Tongue (tissue), 2 donors: ENCODE results near the gene EPN2. TPM values are rescaled to one million over a fixed set of nuclear protein-coding genes. Genes with fewer than 3 reads are reported as not detected.
"Not testable (repeated sequence)": the region's sequence is repeated elsewhere in the genome, so short reads cannot be mapped to it uniquely, and the experiment has no call there.

Source experiments
- DNase-seq: peaks from one replicate; pipeline ENCODE4 v3.0.0-alpha.2; 2015
- total RNA-seq: library from RNA; depleted of rRNA; stranded (reverse); fragments of >200 nt; gene quantifications from one replicate; pipeline ENCODE4 v1.2.3, GENCODE V29; 2014

EPN2 gene
- total RNA-seq, result 48.8 TPM

- DNase-seq, result peak; percentile 83
Observed at GRCh38 chr17:19237139-19237388, at the start of gene EPN2. EPN2 (plus strand) TSS chr17:19237366; CDS start chr17:19283120, 45,754 bp downstream.

DNA sequence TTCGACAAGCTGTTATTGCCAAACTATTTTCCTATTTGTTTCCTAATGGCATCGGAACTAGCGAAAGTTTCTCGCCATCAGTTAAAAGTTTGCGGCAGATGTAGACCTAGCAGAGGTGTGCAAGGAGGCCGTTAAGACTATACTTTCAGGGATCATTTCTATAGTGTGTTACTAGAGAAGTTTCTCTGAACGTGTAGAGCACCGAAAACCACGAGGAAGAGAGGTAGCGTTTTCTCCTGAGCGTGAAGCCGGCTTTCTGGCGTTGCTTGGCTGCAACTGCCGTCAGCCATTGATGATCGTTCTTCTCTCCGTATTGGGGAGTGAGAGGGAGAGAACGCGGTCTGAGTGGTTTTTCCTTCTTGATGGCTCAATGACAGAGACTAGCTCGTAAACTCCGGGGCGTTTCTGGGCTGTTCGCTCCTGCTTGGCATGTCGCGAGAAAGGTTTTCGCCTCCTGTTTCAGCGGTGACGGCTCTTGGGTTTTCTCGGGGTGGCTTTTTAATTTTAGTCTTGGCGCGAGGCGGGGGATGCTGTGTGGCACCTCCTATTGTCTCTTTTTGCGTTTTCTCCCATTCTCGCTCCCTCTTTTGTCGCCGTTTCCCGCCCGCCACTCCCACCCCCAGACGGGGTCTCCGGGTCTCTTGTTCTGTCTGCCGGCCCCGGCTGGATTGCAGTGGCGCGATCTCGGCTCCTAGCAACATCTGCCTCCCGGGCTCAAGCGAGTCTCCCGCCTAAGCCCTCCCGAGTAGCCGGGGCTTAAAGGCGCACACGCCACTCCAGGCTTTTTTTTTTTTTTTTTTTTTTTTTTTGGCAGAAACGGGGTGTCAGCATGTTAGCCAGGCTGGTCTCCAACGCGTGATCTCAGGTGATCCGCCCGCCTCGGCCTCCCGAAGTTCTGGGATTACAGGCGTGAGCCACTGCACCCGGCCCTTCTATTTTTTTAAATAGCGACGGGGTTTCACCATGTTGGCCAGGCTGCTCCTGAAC lies 49.0 kb upstream of the EPN2 start:
- DNase-seq, result not testable (repeated sequence)

DNA sequence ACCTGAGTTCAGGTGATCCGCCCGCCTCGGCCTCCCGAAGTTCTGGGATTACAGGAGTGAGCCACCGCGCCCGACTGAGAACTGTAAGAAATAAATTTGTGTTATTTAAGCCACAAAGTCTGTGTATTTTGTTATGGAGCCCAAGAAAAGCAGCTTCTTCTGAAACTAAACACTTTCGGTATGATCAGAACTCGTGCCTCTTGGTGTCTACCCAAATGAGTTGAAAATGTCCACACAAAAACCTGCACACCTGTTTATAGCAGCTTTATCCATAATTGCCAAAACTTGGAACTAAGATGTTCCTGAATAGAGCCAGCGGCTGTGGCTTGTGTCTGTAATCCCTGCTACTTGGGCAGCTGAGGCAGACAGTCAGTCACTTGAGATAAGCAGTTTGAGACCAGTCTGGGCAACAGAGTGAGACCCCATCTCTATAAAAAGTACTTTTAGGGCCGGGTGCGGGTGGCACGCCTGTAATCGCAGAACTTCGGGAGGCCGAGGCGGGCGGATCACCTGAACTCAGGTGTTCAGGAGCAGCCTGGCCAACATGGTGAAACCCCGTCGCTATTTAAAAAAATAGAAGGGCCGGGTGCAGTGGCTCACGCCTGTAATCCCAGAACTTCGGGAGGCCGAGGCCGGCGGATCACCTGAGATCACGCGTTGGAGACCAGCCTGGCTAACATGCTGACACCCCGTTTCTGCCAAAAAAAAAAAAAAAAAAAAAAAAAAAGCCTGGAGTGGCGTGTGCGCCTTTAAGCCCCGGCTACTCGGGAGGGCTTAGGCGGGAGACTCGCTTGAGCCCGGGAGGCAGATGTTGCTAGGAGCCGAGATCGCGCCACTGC lies 48.1 kb upstream of the EPN2 start:
- not testable (repeated sequence) for DNase-seq

GRCh38 chr17:19189781-19190405 lies 47.3 kb upstream of the EPN2 start:
- not testable (repeated sequence) for DNase-seq

GRCh38 chr17:19196382-19197204 lies 40.6 kb upstream of the EPN2 start:
- not testable (repeated sequence) for DNase-seq

- DNase-seq, result not testable (repeated sequence)
Observed at GRCh38 chr17:19202448-19202847, 34.7 kb upstream of the EPN2 start.

- DNase-seq, result not testable (repeated sequence)
Observed at GRCh38 chr17:19203429-19203828, 33.7 kb upstream of the EPN2 start.

DNA sequence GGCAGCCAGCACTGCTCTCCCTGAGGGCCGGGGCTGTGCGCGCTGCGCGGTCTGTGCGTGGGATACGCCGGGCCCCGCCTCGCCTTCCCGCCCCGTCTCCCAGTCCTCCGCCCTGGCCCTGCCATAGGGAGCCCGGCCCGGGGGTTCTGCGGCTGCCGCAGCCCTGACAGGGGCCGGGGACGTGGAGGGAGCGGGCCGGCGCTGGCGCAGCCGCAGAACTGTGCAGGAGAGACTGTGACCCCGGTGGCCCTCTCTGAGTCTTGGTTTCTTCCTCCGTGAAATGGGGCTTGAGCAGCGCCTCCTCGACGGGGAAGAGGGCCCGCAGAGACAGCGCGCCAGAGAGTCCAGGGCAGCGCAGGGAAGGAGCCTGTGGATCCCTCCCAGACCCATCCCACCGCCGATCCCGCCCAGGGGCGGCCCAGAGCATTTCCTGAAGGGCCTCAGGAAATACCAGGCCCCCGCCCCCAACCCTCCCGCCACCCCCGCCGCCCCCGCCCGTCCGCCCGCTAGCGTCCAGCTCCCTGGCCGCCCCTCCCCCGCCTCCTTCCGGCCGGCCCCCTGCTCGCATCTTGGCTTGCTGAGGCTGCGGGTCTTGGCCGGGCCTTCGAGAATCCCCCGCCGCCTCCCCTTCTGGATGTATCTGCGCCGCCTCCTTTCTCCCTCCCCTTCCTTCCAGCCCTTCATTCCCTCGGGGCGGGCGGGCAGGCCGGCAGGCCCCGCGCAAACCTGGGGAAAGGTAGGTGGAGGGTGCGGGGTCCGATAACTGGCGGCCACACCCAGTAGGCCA lies 21.9 kb upstream of the EPN2 start:
- not testable (repeated sequence) for DNase-seq

DNA sequence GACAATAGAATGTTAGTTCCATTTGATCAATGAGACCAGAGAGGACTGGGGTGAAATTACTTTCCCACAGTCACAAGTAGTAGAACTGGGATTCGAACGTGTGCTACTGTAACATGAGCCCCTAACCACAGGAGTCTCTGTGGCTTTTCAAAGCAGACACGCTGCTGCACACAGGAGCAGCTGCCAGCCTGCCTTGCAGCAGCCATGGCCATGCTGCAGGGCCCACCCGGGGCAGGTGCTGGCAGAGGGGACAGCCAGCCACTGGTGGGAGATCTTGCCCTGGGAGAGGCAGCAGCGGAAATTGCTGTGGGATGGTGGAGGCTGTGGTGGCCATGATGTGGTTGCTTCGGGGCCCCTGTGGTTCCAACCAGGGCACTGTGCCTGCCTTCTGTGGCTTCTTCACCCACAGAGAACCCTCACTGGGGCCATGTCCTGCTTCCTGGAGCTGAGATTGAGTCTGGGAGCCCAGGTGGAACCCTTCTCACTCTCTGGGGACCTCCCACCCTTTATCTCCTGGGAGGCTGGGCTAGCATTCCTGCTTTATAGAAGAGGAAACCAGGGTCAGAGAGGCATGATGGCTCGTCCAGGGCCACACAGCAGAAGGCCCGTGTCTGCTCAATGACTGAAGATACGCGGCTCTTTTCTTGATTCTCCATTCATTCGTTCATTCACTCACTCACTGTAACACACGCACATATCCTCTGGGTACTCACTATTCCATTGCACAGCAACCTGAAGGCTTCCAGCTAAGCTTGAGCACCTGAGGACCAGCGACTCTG lies 20.8 kb upstream of the EPN2 start:
- not testable (repeated sequence) for DNase-seq

- DNase-seq, result not testable (repeated sequence)
Observed at GRCh38 chr17:19218914-19219313, 18.3 kb upstream of the EPN2 start.

GRCh38 chr17:19219384-19219783 lies 17.8 kb upstream of the EPN2 start:
- DNase-seq, result not testable (repeated sequence)

GRCh38 chr17:19220195-19220594 lies 17.0 kb upstream of the EPN2 start:
- not testable (repeated sequence) for DNase-seq

- not testable (repeated sequence) for DNase-seq
Observed at GRCh38 chr17:19226610-19227588, 10.3 kb upstream of the EPN2 start.

GRCh38 chr17:19234676-19235075 lies 2.5 kb upstream of the EPN2 start:
- not testable (repeated sequence) for DNase-seq

DNA sequence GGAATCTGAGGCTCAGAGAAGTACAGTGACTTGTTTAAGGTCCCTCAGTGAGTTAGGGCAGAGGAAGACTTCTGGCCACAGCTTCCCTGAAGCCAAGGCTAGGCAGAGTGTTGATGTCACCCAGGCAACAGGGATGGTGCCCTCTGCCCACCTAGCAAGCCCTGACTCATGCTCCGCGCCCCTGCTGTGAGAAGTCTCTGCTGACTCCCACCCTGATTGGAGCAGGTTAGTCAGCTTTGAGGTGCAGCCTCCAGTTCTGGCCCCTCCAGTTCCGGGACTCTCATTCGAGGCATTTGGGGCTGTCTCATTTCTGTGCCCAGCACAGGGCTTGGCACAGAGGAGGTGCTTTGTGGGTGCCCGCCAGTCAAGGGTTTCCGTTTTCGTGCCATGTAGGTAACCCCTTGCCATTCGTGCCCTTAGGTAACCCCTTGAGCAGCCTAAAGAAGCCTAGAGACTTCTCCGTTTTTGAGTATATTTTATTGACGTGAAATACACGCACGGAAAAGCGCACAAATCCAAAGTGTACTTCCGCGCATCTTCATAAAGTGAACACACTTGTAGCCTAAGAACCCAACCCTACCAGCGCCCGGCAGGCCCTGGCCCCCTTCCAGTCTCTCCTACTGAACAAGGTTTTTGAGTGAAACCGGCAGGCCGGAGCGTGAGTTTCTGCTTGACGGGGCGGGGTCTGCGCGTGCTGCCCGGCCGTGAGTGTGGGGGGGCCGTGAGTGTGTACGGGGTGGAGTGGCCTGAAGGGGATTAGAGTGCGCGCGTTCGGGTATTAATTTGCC lies 621 bp upstream of the EPN2 start:
- DNase-seq, result not testable (repeated sequence)

DNA sequence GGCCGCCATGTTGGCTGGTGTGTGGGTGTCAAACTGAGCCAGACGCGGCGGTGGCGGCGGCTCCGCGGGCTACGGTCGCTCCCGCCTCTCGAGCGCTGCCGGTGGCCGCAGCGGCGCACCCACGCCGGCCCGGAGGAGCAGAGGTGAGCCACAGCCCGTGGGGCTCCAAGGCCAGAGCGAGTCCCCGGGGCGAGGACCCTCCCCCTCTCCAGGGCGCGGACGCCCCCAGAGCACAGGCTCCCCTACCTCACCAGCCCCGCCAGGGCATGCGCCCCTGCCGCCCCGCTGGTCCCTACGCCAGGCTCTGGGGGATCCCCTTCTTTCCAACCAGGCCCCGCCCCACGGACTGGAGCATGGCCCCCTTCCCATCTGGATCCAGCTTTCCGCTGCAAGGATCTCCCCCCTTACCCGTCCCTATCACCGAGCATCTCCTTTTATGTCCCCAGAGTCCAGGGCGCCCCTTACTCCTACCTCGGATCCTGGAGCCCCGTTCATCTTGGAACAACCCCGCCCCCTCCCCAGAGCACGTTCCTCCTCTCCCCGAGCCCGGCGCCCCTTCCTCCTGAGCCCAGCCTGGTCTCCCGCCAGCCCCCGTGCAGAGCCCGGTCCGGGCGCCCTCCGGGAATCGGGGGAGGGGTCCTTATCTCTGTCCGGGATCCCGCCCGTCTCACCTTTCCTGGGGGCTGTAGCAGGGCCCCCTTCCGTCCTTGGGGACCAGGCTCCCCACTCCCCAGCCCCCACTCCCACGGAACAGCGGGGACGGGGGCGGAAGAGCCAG lies 412 bp downstream of the EPN2 start:
- peak; percentile 52 for DNase-seq

- no peak for DNase-seq
Observed at GRCh38 chr17:19238167-19238505, 970 bp downstream of the EPN2 start.
